DMS153 treated with DMSO at 0.1 percent for 48 hours (cell line): ENCODE results near the gene FBXO30.

Experiments used
- DNase-seq: peaks from one replicate; lab custom pipeline; 2025; ENCODE audit not compliant: unreplicated experiment; lab: John Stamatoyannopoulos, UW

FBXO30 gene

DNA sequence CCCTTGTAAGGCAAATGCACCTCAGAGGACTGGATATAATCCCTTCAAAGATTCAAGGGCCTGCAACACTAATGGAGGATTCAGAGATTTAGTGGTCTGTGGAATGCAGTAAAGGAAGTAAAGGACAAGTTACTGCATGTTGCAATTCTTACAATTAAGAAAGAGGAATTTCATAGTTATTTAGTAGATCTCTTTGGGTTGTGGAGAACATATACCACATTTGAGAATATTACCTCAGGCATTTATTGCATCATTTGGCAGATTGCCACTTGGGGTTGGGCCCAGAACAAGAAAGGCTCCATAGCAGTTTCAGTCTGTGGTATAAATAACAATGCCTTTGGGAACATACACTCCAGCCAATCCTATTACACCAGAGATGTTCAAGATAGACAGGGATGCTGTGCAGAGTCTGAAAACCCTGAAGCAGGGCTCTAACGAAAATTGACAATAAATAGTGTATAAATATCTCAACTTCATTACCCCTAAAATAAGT, 58.4 kb downstream of the FBXO30 start:
- no peak for DNase-seq

DNA sequence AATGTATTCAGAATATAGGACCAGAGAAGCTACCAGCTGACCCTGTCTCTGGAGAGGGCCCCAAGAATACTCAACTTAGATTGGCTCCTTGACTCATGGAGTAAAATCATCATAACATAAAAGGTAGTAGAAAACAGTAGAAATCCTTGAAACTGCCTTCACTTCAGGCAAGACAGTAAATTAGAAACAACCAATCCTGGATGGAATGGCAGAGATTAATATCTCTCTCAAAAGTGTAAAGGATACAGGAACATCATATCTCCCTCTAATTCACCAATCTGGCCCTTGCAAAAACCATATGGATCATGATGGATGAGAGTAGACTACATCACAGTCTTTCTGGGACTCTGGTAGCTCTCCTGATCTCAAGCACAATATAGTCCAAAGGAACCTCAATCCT, 58.9 kb downstream of the FBXO30 start:
- no peak for DNase-seq

DNA sequence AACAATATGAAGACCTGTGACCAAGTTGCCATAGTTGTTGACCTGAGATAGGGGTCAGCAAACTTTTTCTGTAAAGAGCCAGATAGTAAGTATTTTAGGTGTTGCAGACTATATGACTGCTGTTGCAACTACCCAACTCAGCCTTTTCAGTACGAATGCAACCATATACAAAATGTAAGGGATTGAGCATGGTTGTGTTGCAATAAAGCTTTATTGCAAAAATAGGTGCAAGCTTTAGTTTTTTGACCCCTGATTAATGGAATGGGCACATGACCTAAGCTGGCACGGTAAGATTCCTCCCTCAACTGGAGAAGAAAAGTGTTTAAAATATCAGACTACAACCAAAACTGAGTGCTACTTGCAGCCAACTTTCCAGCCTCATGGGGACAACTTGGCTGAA, 62.0 kb downstream of the FBXO30 start:
- DNase-seq: no peak

DNA sequence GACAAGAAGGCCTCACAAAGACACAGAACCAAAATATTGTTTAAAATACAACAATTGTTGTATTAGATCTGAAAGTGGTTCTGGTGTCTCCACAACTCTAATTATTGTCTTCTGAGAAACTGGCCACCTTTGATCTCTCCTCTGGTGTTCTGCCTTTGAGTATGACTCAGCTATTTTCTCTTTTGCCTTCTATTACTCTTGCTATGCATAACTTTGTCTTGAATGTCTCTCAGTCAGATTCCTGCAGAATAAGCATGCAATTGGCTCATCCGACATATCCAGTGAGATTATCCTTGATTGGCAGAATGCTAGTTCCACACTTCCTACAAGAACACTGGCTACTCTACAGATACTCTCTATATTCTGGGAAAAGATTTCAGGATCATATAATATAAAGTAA, 65.0 kb downstream of the FBXO30 start:
- DNase-seq: no peak

- no peak for DNase-seq
Measured at GRCh38 chr6:145745861-145746260, 68.7 kb downstream of the FBXO30 start.

DNA sequence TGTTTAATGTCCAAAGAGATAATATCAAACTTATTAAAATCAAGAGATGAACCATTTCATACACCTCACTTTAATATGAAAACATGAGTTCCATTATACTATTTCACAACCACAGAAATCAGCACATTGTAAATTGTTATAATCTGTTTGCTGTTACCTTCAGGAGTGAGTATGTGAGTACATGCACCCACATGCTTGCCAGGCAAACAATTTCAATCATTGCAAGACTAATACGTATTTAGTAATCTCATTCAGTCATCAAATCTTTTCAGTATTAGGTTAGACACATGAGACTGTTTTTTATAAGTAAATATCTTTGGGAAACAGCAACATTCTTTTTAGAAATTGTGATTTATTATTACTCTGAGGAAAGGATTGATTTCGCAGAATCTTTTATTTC, 70.0 kb downstream of the FBXO30 start:
- DNase-seq: no peak
